Brain pericyte (primary cell): ENCODE measurements around the gene FLACC1.
"Not testable (repeated sequence)": the region's sequence is repeated elsewhere in the genome, so short reads cannot be mapped to it uniquely, and the experiment has no call there.

Experiments
- DNase-seq: peaks from one replicate; pipeline ENCODE4 v3.0.0-alpha.2; 2012; ENCODE audit warnings: low read depth, low spot score

The FLACC1 gene

GRCh38 chr2:201349601-201350000 lies 7.5 kb downstream of the FLACC1 start:
- no peak for DNase-seq

- no peak for DNase-seq
These were observed 8.4 kb downstream of the FLACC1 start for GRCh38 chr2:201348758-201349157.

- DNase-seq, result no peak
These were observed 10.0 kb downstream of the FLACC1 start for GRCh38 chr2:201347138-201347537.

GRCh38 chr2:201345625-201346213 lies 11.4 kb downstream of the FLACC1 start:
- DNase-seq, result no peak

GRCh38 chr2:201344663-201345366 lies 12.3 kb downstream of the FLACC1 start:
- DNase-seq, result no peak

GRCh38 chr2:201343559-201343958 lies 13.6 kb downstream of the FLACC1 start:
- DNase-seq, result no peak

GRCh38 chr2:201342923-201343322 lies 14.2 kb downstream of the FLACC1 start:
- DNase-seq, result no peak

- no peak for DNase-seq
These were observed 27.7 kb downstream of the FLACC1 start for GRCh38 chr2:201329409-201329808.

GRCh38 chr2:201327678-201328077 lies 29.5 kb downstream of the FLACC1 start:
- DNase-seq, result no peak

GRCh38 chr2:201322772-201323171 lies 34.4 kb downstream of the FLACC1 start:
- DNase-seq, result no peak

GRCh38 chr2:201320701-201321100 lies 36.4 kb downstream of the FLACC1 start:
- DNase-seq, result no peak

- DNase-seq, result no peak
These were observed 36.9 kb downstream of the FLACC1 start for GRCh38 chr2:201320257-201320656.

- DNase-seq, result no peak
These were observed 37.6 kb downstream of the FLACC1 start for GRCh38 chr2:201319511-201319910.

- DNase-seq, result no peak
These were observed 43.8 kb downstream of the FLACC1 start for GRCh38 chr2:201313362-201313761.

GRCh38 chr2:201308914-201309313 lies 48.2 kb downstream of the FLACC1 start:
- no peak for DNase-seq

- DNase-seq, result no peak
These were observed 49.3 kb downstream of the FLACC1 start for GRCh38 chr2:201307876-201308275.

GRCh38 chr2:201299929-201300328 lies 57.2 kb downstream of the FLACC1 start:
- not testable (repeated sequence) for DNase-seq

- no peak for DNase-seq
These were observed 58.6 kb downstream of the FLACC1 start for GRCh38 chr2:201298462-201299052.

GRCh38 chr2:201290457-201291148 lies 66.5 kb downstream of the FLACC1 start:
- not testable (repeated sequence) for DNase-seq

- no peak for DNase-seq
These were observed 71.6 kb downstream of the FLACC1 start for GRCh38 chr2:201285499-201285898.

GRCh38 chr2:201280191-201281040 lies 76.7 kb downstream of the FLACC1 start:
- DNase-seq, result no peak

- no peak for DNase-seq
These were observed 78.1 kb downstream of the FLACC1 start for GRCh38 chr2:201279079-201279478.
